ENCODE data around the gene RHBG.
A peak's percentile ranks its signal among the peaks of the same experiment; 100 is the strongest.

Gene RHBG

DNA sequence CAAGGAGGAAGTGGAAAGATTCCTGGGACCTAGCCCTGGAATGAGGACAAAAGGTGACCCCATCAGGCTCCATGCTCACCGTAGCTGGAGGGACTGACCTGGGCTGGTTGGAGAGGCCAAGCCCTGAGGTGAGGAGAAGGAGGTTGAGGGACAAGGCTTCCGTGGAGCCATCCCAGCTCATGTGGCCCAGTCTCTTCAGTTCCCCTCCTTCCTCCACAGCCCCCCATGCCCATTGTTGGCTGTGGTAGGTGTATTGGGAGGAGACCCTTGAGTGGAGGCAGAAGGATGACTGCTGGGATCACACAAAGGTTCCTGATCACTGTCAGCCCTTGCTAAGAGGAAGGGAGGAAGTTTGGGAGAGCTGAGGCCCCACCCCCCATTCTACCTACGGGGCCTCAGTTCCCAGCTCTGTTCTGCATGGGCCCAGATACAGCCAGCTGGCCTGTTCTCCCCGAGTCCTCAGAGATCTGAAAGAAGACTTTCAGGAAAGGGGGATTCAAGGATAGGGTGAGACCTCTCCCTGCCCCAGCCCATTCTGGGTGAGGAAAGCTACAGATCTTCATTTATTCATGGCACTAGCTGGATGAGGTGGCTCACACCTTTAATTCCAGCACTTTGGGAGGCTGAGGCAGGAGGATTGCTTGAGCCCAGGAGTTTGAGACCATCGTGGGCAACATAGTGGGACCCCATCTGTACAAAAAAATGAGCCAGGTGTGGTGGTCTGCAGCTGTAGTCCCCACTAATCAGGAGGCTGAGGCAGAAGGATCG lies 17.3 kb downstream of the RHBG start:
- peak in 1 of 56 donors; percentile 53 for DNase-seq

DNA sequence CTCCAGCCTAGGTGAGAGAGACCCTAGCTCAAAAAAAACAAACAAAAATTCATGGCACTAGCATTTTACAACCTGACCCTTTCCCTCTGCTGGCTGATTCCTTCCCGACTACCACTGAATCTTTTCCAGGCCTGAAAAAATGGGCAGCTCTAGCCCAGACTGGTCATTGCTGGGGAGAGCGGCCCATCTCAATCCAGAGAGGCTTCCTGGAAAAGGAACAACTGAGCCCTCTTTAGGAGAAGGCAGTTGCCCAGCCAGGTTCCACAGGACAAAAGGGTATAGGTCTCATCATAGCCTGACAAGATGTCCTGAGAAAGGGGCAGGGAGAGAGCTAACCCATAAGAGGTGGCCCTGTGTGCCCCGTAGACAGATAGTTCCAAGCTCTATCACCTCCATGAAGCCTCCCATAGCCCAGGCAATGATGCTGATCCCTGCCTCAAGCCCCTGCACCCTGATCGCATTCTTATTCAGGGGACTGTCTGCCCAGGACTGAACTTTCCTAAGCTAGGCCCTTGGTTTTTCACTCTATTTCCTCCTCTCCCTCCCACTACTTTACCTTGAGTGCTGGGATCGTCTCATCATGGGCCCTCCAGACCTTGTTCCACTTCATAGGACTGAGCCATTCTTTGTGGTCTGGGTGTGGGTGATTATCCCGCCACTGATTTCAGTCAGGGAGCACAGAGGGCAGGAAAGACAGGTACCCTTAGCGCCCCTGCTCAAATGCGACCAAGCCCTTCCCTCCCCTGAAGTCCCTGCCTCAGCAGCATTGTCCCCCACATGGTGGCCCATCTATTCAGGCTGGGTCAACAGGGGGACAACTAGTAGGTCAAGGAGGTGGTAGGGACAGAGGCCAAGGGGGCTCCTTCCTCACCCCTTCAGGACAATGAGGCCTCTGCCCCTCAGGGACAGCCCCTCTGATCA lies 18.2 kb downstream of the RHBG start:
- DNase-seq, result peak in 2 of 56 donors; percentile 25 to 39

DNA sequence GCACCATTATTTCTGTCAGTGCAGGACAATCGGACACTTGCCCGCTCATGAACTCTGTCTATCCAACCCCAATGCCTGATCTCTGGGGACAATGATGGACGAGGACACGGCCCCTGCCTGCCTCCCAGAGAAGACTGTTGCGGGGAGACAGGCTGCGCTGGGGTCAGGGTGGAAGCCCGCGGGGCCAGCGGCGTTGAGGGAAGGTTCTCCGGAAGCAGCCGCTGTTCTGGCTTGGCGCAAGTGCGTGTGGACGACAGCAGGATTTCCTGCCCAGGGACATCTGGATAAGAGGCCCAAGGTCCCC lies 18.8 kb downstream of the RHBG start:
- peak in 3 of 56 donors; percentile 63 to 74 (median 70) for DNase-seq

DNA sequence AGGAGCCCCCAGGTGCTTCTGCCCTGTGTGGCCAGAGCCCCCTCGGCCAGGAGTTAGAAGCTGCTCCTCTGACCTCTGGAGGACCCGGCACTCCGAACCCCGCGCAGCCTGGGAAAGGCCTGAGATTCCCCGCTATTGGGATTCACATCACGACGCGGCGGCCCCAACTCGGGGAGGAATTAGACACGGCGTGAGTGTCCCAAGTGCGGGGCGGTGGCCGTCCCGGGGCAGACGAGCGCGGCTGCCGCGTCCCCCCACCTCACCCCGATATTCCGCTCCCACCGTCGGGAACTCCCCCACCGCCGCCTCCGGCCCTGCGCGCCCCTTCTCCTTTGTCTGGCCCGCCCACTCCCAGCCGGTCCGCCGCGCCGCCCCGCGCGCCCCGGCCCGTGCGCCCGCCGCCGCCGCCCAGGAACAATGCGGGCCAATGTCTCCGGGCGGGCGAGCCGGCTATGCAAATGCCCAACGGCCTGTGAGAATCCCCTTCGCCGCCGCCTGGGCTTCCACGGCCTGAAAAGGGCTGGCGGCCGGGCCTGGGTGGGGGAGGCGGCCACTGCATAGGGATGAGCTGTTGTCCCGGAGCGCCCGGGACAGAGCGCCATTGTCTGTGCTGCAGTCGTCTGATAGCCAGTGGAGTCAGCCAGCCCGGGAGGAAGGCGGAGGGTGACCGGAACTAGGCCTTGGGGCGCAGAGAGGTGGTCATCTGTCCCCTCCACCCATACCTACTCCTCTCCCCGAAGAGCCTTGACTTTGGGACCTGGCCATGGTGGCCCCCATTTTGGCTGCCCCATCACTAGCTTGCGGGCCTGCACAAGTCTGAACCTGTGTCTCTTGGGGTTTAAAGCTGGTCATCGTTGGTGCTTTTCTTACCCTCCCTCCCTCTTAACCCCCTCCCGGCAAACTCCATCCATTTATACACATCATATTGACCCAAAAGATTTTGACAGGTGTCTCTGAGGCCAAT lies 19.4 kb downstream of the RHBG start:
- peak in 54 of 56 donors; percentile 48 to 97 (median 92) for DNase-seq

DNA sequence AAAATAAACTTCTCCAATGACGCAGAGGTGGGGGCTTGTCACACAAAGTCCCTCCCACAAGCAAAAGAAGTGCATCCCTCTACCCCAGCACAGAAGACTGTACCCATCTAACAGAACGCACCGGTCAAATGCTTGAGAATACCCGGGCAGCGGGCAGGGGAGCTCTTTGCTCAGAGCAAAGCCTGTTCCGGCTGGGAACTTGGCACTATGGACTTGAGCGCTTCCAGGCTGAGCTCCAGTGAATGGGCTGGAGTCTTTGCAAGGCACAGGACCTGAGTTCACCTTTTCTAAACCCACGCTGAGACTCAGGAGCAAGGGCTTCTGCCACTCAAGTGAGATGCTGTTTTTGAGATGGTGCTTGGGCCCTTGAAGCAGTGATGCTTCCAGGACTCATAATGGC lies 20.3 kb downstream of the RHBG start:
- peak in 25 of 56 donors; percentile 13 to 71 (median 40) for DNase-seq

DNA sequence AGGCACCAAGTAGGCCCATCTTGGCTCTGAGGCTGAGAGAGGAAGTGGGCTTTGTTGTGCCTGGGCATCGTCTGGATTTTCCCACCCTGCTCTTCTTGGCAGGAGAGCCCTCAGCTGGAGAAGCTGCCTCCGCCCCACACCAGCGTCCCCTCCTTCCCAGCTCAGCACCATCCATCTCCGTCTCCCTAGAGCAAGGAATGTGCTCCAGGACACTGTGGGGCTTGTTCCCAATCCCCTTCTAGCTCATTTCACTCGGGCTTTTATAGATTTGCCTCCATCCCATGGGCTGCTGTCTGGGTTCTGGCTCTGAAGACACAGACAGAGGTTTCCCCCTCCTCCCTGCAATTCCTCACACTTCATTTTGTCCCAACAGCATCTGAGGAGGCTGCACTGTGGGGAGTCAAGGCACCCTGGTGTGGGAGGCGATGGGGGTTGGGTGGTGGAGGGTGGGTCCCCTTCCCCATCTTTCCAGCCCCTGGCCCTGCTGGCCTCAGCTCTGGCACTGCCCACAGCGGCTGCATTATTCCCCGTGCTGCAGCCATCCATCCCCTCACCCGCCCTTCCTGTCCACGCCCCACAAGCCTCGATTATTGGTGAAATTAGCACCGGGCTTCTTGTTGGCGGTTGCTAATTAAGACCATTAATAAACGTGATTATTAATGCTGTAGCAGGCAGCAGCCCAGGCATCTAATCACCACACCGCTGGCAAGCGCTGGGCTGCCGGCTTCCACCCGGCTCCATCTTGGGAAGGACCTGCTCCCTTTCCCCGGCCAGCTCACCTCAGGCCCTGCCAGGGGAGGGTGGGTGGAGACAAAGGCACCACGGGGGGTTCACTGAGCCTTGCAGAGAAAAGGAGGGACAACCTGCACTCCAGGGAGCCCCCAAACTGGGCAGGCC lies 21.7 kb downstream of the RHBG start:
- peak in 46 of 56 donors; percentile 26 to 86 (median 64) for DNase-seq

DNA sequence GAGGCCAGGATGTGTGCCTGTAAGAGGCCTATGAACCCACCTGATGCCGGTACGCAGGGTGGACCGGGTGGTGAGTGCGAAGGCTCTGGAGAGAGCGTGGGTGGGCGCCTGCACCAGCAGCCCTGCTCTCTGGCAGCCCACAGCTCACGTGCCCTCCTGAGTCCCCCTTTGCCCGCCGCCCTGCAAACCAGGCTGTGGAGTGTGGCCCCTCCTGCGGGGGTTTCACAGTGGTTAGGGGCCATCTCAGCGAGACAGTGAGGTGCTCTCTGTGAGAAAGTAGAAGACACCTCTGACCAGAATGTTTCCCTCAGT lies 22.3 kb downstream of the RHBG start:
- DNase-seq, result no peak

DNA sequence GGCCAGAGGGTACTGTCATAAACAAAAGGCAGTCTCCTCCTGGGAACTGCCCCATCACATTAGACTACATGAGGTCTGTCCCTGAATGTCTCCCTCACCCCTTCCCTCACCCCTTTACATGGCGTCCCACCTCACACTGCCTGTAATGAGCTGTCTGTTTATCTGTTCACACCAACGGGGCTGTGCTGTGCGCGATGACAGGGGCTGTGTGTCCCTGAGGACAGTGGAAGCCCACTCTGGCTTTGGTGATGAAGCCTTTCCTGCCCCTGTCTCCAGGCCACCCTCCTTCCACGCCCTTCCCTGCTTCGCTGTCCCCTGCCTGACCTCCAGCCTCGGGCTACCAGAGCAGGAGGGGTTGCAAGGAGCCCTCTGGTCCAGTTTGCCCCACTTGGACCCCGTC lies 22.7 kb downstream of the RHBG start:
- no peak for DNase-seq

DNA sequence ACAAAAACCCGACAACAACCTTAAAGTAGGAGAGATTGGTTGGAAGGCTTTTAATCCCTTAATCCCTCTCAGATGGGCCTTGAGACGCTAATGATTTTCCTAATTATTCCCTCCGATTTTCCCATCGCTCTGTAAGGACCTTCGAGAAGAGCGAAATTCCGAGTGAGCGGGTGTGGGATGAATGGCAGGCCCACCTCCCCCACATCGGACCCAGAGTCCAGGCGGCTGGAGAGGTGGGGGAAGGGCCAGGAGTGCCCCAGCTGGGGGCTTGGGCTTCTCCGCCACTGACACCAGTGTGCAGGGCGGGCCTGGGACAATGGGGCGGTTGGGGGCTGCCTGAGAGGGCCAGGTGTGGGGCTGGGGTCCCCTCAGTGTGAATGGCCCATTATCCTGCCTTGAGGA lies 23.4 kb downstream of the RHBG start:
- no peak for DNase-seq

DNA sequence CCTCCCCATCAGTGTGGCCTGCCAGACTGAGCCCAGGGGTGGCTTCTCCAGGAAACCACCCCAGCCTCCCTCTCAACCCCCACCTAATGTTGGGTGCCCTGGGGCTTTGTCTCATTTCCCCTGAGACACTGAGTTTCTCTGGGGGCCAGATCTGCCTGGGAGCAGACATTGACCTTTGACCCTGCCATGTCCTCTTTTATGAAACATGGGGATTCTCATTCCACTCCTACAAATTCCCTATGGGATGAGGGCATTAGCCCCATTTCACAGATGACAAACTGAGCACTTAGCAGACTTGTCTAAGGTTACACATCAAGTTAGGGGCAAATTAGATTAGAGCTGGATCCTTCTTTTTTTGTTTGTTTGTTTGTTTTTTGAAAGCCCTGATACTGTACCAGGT lies 24.1 kb downstream of the RHBG start:
- no peak for DNase-seq

DNA sequence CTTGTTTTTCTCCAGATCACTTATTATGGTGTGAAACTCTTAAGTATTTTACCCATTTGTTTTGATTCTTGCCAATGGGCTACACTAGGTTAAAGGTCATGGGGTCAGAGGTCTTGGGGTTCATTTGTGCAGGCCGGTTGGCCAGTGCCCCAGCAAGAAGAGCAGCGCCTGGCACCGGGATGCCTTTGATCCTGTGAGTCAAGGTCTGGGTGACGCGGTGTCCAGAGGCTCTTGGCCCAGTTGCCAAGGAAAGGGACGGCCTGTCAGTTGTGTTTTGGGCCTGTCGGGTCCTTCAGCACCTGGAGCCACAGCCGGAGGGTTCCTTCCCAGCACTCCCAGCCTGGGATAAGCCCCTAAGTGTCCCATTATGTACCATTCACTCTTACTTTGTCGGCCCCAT lies 25.1 kb downstream of the RHBG start:
- DNase-seq, result peak in 1 of 56 donors; percentile 27

DNA sequence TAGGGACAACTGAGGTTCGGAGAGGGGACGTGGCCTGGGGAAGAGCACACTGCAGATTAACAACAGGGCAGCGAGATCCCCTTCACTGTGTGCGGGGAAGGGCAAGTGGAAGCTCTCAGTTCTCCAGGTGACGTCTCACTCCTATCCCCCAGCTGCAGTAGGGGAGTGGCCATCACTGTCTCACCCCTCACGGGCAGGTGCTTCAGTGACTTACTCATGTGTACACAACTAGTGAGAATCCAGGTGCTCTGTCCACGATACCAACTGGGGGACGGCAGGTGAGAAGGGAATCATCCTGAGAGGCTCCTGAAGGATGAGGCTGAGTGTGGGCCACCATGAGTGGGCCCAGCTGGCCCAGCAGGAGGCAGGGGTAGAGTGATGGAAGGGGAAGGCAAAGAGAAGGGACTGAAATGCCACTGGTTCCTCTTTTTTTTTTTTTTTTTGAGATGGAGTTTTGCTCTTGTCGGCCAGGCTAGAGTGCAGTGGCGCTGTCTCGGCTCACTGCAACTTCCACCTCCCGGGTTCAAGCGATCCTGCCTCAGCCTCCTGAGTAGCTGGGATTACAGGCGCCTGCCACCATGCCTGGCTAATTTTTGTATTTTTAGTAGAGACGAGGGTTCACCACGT lies 25.9 kb downstream of the RHBG start:
- no peak for DNase-seq

DNA sequence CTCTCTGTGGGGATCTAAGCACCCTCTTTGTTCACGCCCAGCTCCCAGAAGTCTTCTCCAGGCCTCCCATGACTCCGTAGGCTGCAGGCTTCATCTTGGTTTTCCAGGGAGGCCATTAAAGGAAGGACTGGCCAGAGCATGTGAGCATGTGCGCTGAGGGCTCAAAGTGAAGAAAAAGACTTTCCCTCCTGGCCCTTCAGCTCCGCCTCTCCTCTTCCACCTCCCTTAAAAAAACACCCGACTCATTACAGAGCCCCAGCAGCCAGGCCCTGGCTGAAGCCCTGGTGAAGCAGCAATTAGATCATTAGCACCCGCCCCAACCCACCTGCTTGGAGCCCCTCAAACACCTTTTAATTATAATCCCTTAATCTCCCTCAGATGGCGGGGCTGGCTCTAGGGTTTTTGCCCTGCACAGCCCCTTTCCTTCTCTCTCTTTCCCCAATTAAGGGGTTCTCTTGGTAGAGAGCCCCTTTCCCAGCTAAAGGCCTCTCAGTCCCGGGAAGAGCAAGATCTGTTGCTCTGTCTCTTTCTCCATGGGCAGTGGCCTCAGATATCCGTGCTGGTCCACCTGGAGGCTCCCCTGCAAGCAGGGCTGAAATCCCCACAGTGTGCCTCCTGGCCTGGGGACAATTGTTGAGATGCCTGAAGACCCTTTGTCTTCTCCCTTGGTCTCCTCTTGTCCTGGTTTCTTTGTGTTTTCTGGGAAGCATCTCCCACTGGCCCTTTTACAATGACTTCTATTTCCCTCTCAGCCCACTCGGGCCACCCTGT lies 30.5 kb downstream of the RHBG start:
- peak in 1 of 56 donors; percentile 44 for DNase-seq

DNA sequence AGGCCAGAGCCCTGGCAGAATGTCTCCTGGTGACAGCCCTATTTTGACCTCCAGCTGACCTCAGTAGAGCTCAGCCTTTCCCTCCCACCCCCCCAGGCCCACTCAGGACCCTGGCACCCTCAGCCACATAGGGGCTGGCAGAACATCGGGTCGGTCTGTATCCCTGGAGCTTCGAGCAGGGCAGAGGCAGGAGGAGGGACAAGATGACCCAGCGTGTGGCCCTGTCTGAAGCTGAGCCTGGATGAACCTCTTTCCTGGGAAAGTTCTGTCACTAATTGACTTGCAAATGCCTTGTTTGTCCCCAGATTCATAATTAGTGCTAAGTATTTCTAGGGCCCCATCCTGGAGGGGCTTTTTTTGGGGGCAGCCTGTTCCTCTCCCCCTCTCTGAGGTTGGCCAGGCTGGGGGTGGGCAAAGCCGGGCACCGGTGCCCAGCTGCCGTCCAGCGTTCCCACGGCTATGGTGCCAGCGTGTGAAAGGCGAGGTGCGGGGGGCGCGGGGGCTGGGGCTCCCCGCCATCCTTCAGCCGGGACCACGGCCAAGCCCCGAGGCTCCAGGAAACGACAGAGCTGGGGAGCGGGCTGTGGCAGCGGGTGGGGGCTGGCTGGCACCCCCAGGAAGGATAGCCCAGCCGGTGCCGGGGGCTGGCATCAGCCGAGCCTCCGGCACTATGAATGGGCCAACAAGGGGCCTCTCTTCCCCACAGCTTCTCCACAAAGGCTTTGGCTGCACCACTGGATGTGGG lies 31.4 kb downstream of the RHBG start:
- peak in 51 of 56 donors; percentile 33 to 90 (median 70) for DNase-seq

DNA sequence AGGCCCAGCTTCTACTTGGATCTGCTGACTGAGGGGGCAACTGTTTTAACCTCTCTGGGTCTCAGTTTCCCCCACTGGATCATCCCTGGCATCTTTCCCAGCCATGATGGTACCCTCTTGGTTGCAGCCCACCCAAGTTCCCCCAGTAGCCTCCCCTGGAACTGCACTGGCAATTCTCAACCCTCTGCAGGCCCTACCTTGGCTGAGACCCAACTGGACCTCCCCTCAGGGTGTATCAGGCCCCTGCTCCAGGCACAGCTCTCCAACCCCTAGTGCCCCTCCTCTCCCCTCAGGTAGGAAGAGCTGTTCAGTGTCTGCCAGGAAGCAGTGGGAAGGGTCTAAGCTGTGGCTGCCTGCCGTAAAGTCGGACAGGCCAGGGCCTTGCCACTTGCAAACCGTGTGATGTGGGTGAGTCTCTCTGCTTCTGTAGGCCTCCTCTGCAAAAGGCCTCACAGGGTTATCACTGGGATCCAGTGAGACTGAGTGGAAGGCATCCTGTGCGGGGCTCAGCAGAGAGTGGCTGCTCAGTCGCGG lies 32.1 kb downstream of the RHBG start:
- DNase-seq, result peak in 3 of 56 donors; percentile 38 to 55 (median 41)

DNA sequence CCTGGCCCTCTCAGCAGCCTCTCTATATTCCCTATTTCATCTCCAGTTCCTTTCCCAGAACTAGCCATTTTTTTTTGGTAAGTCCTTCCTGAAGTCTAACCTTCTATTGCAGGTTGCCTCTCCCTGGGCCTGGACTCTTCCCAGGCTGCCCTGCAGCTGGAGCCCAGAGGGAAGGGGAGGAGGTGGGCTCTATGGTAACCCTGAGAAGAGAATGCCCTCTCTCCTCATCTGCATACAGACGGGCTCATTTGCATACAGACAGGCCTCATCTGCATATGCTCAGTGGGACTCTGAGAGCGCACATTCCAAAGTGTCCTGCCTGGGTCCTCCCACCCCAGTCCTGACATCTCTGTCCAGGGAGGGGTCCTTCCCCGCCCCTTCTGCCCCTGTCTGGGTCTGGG lies 32.7 kb downstream of the RHBG start:
- DNase-seq, result peak in 22 of 56 donors; percentile 24 to 74 (median 42)

DNA sequence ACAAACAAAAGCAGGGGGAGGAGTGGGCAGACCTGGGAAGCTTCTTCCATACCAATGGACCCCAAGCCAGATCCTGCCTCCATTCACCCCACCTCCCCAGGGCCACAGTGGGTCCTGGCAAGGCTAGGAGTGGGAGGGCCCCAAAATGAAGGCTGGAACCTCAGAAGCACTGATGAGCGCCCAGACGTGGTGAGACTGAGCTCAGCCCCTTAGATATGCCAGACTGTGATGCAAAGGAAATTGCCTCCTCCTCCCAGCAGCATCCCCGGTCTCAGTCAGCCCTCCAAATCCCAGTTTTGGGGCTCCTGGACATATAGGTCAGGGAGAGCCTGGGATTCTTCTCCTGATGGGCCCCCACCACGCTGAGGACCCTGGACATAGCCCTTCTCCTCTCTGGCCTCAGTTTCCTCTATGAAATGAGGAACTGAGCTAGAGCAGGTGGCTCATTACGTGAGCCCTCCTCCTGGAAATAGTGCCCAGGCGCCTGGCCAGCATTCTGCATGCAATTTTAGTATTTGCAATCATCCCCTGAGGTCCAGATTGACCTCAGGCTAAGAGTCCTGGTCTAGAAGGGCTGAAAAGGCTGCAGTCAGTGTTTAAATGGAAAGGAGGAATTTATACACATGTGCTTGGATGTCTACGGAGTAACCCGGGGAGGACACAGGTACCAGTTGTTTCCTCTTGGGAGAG lies 33.5 kb downstream of the RHBG start:
- DNase-seq, result peak in 5 of 56 donors; percentile 36 to 63 (median 56)
